ENCODE results near the gene CAB39. TPM values are rescaled to one million over a fixed set of nuclear protein-coding genes. Genes with fewer than 3 reads are reported as not detected.

Gene CAB39
- total RNA-seq, 4 donors from 2014 or later = 88.5 to 115 (median 108) TPM

- peaks cover 0 to 19% (median 8%) of the 10 kb centered on the region in 3 donors for H3K4me1 ChIP-seq
- H3K4me3 ChIP-seq = no peak overlapping the region
- TF ChIP-seq POLR2AphosphoS5 (IDR thresholded peaks at IDR 0.05) = no peak
- no peak for TF ChIP-seq CTCF (IDR thresholded peaks at IDR 0.05)
- TF ChIP-seq POLR2A (IDR thresholded peaks at IDR 0.05) = no peak
- H3K27me3 ChIP-seq = peaks cover 43% of the 10 kb centered on the region
- H3K9me3 ChIP-seq = peaks cover 0 to 7% (median 0%) of the 10 kb centered on the region in 3 donors
- H3K27ac ChIP-seq = no peak overlapping the region
- WGBS, 2 donors (ENCODE audit: low coverage in 1 of 2) = 100% methylated on average over 1 to 3 of the region's 14 CpGs
- no peaks in the 10 kb centered on the region for H3K36me3 ChIP-seq
- ATAC-seq = no peak
Measured at GRCh38 chr2:230829293-230829692, 116.7 kb downstream of the CAB39 start.

- Histone ChIP-seq H3K9me3 (peaks cover 0 to 7% (median 0%) of the 10 kb centered on the region in 3 donors), H3K27ac (no peak overlapping the region), H3K4me1 (peaks cover 0 to 13% (median 8%) of the 10 kb centered on the region in 3 donors), H3K4me3 (no peak overlapping the region), H3K36me3 (no peaks in the 10 kb centered on the region), H3K27me3 (peaks cover 43% of the 10 kb centered on the region)
- no peak for ATAC-seq
- no peak for TF ChIP-seq EP300 (IDR thresholded peaks at IDR 0.05)
- TF ChIP-seq POLR2A (IDR thresholded peaks at IDR 0.05) = no peak
- no peak for TF ChIP-seq POLR2AphosphoS5 (IDR thresholded peaks at IDR 0.05)
- TF ChIP-seq CTCF (IDR thresholded peaks at IDR 0.05) = no peak
- no CpG with 5 or more reads among the region's 7 CpGs for WGBS, 2 donors (ENCODE audit: low coverage in 1 of 2)
Measured at GRCh38 chr2:230829959-230830358, 117.3 kb downstream of the CAB39 start.

GRCh38 chr2:230830428-230830827 is 117.8 kb downstream of the CAB39 start:
- H3K4me1 ChIP-seq = peaks cover 0 to 13% (median 8%) of the 10 kb centered on the region in 3 donors
- no peak overlapping the region for H3K4me3 ChIP-seq
- no peaks in the 10 kb centered on the region for H3K36me3 ChIP-seq
- WGBS, 2 donors (ENCODE audit: low coverage in 1 of 2) = 80 to 90% methylated on average over 2 to 7 of the region's 7 CpGs
- H3K27ac ChIP-seq = no peak overlapping the region
- peaks cover 43% of the 10 kb centered on the region for H3K27me3 ChIP-seq
- peaks cover 0 to 7% (median 0%) of the 10 kb centered on the region in 3 donors for H3K9me3 ChIP-seq
- no peak for TF ChIP-seq EP300 (IDR thresholded peaks at IDR 0.05)
- ATAC-seq = no peak

GRCh38 chr2:230840301-230840700 is 127.7 kb downstream of the CAB39 start:
- Histone ChIP-seq H3K36me3 (no peaks in the 10 kb centered on the region), H3K27ac (no peak overlapping the region), H3K4me1 (no peaks in the 10 kb centered on the region), H3K9me3 (peaks cover 0 to 12% (median 0%) of the 10 kb centered on the region in 3 donors), H3K27me3 (peaks cover 5% of the 10 kb centered on the region), H3K4me3 (no peak overlapping the region)
- WGBS, 2 donors (ENCODE audit: low coverage in 1 of 2) = 20 to 80% methylated on average over 1 to 2 of the region's 2 CpGs
- TF ChIP-seq POLR2AphosphoS5 (IDR thresholded peaks at IDR 0.05) (no peak), CTCF (IDR thresholded peaks at IDR 0.05) (no peak)
- ATAC-seq = no peak

- Histone ChIP-seq H3K4me1 (peaks cover 0 to under 1% (median 0%) of the 10 kb centered on the region in 3 donors), H3K27ac (no peak overlapping the region), H3K4me3 (no peak overlapping the region), H3K27me3 (peaks cover 5% of the 10 kb centered on the region), H3K9me3 (peaks cover 0 to 19% (median 0%) of the 10 kb centered on the region in 3 donors), H3K36me3 (no peaks in the 10 kb centered on the region)
- 46 to 55% methylated on average over 2 to 6 of the region's 6 CpGs for WGBS, 2 donors (ENCODE audit: low coverage in 1 of 2)
- no peak for ATAC-seq
- TF ChIP-seq EP300 (IDR thresholded peaks at IDR 0.05) = no peak
Measured at GRCh38 chr2:230842473-230842872, 129.8 kb downstream of the CAB39 start.

- TF ChIP-seq POLR2AphosphoS5 (IDR thresholded peaks at IDR 0.05) (no peak), EP300 (IDR thresholded peaks at IDR 0.05) (no peak), POLR2A (IDR thresholded peaks at IDR 0.05) (no peak), CTCF (IDR thresholded peaks at IDR 0.05) (no peak)
Measured at GRCh38 chr2:230843132-230843531, 130.5 kb downstream of the CAB39 start.

More at GRCh38 chr2:230843132-230843531, 130.5 kb downstream of the CAB39 start:
- WGBS, 2 donors (ENCODE audit: low coverage in 1 of 2) = 81 to 87% methylated on average over 4 of the region's 4 CpGs
- no peak for ATAC-seq
- H3K9me3 ChIP-seq = peaks cover 0 to 17% (median 0%) of the 10 kb centered on the region in 3 donors
- H3K4me1 ChIP-seq = peaks cover 0 to 7% (median 2%) of the 10 kb centered on the region in 3 donors
- H3K27me3 ChIP-seq = peaks cover 5% of the 10 kb centered on the region
- no peak overlapping the region for H3K27ac ChIP-seq
- no peak overlapping the region for H3K4me3 ChIP-seq
- no peaks in the 10 kb centered on the region for H3K36me3 ChIP-seq
